GM21423 (cell line): ENCODE data around the gene ZRANB1.

Source experiments
- ATAC-seq: cut with Tn5 transposase; IDR thresholded peaks from one replicate; pipeline ENCODE4 v1.9.1; 2021; ENCODE audit warnings: mild to moderate bottlenecking, moderate library complexity; ENCODE audit not compliant: unreplicated experiment

Gene ZRANB1

GRCh38 chr10:125004571-125005311 lies 62.8 kb downstream of the ZRANB1 start:
- no peak for ATAC-seq

GRCh38 chr10:125005312-125006187 lies 63.6 kb downstream of the ZRANB1 start:
- ATAC-seq = no peak

- no peak for ATAC-seq
Observed at GRCh38 chr10:125006188-125006680, 64.3 kb downstream of the ZRANB1 start.

GRCh38 chr10:125006921-125007426 lies 65.1 kb downstream of the ZRANB1 start:
- no peak for ATAC-seq

GRCh38 chr10:125007436-125007835 lies 65.5 kb downstream of the ZRANB1 start:
- no peak for ATAC-seq

- ATAC-seq = no peak
Observed at GRCh38 chr10:125008689-125009638, 67.0 kb downstream of the ZRANB1 start.

GRCh38 chr10:125009661-125010161 lies 67.8 kb downstream of the ZRANB1 start:
- no peak for ATAC-seq

- no peak for ATAC-seq
Observed at GRCh38 chr10:125010362-125010761, 68.4 kb downstream of the ZRANB1 start.

GRCh38 chr10:125011171-125011925 lies 69.4 kb downstream of the ZRANB1 start:
- ATAC-seq = no peak

- no peak for ATAC-seq
Observed at GRCh38 chr10:125011926-125012705, 70.2 kb downstream of the ZRANB1 start.

GRCh38 chr10:125012851-125013528 lies 71.1 kb downstream of the ZRANB1 start:
- no peak for ATAC-seq

- no peak for ATAC-seq
Observed at GRCh38 chr10:125013529-125013872, 71.6 kb downstream of the ZRANB1 start.

- ATAC-seq = no peak
Observed at GRCh38 chr10:125014086-125014830, 72.3 kb downstream of the ZRANB1 start.

- ATAC-seq = no peak
Observed at GRCh38 chr10:125014836-125015355, 73.0 kb downstream of the ZRANB1 start.

- ATAC-seq = no peak
Observed at GRCh38 chr10:125015356-125015944, 73.5 kb downstream of the ZRANB1 start.

- ATAC-seq = no peak
Observed at GRCh38 chr10:125016123-125016522, 74.2 kb downstream of the ZRANB1 start.

- ATAC-seq = no peak
Observed at GRCh38 chr10:125016611-125017202, 74.8 kb downstream of the ZRANB1 start.
